Activated CD8-positive, alpha-beta memory T cell treated with anti-CD3 and anti-CD28 coated beads for 48 hours (primary cell): ENCODE measurements around the gene CCL15.
"Not testable (repeated sequence)": the region's sequence is repeated elsewhere in the genome, so short reads cannot be mapped to it uniquely, and the experiment has no call there.

Experiments
- DNase-seq, 3 experiments: peaks; one replicate each; pipeline ENCODE4 v3.0.0-alpha.2; 2020; ENCODE audit warnings: low read depth in 2 of 3, low spot score in 2 of 3

The CCL15 gene

DNA sequence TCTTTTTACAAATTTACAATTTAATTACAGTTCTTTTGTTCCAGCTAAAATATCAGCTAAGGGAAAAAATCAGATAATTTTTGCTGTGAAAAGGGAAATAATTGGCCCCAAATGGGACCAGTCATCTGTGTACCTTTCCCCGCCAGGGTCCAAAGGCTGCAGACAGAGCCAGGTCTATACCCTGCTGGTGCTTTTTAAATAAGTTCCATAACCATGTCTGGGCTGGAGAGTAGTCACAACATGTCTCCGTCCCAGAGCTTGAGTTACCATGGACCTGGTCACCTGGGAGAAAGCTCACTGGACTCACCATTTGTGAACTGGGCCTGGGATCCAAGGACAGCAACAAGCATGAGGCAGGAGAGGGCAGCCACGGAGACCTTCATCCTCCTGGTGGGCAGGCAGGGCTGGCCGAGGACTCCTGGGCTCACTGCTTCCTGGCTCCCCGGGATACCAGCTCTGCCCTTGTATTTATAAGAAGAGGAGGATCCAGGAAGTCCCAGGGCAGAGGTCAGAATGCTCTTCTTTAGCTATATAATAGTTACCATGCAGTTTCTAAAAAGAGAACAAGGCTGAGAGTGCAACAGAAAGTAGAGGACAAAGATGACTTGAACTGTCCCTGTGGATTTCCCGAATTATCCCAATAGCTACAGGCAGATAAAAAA lies at the start of gene CCL15:
CCL15 (minus strand) TSS at position 444 of the 662 bp plus-strand sequence; CDS start at position 383, 61 bp downstream.
- DNase-seq: no peak

DNA sequence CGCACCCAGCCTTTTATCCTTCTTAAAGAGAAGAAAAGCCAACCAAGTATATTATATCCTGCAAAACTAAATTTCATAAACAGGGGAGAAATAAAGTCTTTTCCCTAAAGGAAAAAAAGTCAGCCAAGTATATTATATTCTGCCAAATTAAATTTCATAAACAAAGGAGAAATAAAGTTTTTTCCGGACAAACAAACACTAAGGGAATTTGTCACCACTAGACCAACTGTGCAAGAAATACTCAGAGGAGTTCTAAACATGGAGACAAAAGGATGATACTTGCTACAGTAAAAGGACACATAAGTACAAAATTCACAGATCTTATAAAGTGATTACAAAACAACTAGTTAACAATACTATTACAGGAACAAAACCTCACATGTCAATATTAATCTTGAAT lies 48.3 kb upstream of the CCL15 start:
- no peak for DNase-seq

- DNase-seq: no peak
These were observed 46.7 kb upstream of the CCL15 start for GRCh38 chr17:36048066-36048465.

DNA sequence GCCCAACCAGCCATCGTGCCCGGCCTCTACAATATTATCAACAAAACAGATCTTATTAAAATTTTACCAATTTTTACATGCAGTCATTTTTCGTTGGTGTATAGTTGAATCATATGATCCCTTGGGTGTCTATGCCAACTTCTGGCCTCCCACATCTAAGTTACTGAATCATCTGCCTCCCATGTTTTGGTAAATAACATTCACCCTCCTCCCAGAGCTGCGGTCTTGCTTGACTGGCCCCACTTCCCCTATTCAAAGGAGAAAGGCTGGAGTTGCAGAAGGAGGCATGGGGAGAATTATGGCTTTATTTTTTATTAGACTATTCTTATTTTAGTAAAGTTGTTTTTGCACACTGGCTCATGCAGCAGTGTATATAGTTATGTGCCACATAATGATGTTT lies 34.9 kb upstream of the CCL15 start:
- no peak for DNase-seq

DNA sequence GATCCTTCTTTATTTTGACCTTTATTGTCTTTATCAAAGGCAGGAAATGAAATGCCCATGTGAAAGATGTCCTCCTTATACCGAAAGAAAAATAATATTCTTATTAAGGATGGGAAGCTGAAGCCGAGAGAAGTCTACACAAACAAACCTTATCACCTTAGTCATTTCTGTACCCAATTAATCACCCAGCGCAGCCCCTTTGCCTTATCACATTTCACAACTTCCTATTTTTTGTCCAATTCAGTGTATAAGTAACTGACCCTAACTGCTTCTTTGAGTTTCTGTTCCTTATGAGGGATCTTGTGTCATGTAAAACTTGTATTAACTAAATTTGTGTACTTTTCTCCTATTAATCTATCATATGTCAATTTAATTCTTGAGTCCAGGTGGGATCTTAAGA lies 32.8 kb upstream of the CCL15 start:
- no peak for DNase-seq

- DNase-seq: no peak
These were observed 29.6 kb upstream of the CCL15 start for GRCh38 chr17:36030956-36031355.

DNA sequence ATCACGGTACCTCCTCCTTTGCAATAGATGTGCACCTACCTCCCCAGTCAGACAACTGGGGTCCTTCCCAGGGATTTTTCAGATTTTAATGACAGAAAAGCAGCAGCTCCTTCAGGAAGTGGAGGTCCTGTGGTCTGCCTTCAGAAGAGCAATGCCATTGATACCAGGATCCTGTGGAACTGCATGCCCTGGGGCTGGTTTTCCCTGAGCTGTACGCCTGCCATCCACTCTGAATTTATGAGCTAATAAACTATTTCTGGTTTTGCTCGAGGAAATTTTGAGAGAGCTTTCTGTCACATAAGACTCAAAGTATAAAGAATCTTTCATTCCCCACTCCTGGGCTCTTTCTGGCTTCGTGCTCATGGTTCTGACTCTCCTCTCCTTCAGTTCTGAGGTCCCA lies 26.4 kb upstream of the CCL15 start:
- DNase-seq: no peak

GRCh38 chr17:36024106-36024869 lies 22.9 kb upstream of the CCL15 start:
- DNase-seq: no peak

- DNase-seq: no peak
These were observed 18.1 kb upstream of the CCL15 start for GRCh38 chr17:36019423-36019822.

GRCh38 chr17:36017799-36018198 lies 16.4 kb upstream of the CCL15 start, which contains the start of gene CCL23:
Gene CCL23 (minus strand): TSS chr17:36017972. CDS start chr17:36017897, 75 bp downstream.
- no peak for DNase-seq

- DNase-seq: no peak
These were observed 15.2 kb upstream of the CCL15 start for GRCh38 chr17:36016555-36016954.

DNA sequence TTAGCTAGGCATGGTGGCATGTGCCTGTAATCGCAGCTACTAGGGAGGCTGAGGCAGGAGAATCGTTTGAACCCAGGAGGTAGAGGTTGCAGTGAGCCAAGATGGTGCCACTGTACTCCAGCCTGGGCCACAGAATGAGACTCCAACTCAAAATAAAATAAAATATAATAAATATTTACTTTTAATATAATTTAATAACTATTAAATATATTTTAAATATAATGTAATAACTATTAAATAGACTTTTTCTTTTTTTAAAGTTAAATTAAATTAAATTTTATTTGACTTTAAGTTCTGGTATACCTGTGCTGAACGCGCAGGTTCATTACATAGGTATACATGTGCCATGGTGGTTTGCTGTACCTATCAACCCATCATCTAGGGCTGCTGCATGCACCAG lies 14.5 kb upstream of the CCL15 start:
- DNase-seq: not testable (repeated sequence)

GRCh38 chr17:36014946-36015345 lies 13.6 kb upstream of the CCL15 start:
- no peak for DNase-seq

DNA sequence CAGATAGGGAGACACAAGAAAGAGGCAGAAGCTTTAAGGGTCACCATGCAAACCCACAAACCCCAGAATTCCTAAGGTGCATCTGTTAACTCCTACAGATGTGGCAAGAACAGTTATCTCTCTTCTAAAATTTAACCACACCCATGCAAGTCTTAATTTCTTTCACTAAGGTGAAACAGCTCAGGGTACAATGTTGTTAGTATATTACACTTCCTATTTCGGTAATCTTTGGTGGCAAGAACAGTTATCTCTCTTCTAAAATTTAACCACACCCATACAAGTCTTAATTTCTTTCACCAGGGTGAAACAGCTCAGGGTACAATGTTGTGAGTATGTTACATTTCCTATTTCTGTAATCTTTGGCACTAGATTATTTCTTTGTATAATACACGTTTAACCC lies 9.8 kb upstream of the CCL15 start:
- no peak for DNase-seq

DNA sequence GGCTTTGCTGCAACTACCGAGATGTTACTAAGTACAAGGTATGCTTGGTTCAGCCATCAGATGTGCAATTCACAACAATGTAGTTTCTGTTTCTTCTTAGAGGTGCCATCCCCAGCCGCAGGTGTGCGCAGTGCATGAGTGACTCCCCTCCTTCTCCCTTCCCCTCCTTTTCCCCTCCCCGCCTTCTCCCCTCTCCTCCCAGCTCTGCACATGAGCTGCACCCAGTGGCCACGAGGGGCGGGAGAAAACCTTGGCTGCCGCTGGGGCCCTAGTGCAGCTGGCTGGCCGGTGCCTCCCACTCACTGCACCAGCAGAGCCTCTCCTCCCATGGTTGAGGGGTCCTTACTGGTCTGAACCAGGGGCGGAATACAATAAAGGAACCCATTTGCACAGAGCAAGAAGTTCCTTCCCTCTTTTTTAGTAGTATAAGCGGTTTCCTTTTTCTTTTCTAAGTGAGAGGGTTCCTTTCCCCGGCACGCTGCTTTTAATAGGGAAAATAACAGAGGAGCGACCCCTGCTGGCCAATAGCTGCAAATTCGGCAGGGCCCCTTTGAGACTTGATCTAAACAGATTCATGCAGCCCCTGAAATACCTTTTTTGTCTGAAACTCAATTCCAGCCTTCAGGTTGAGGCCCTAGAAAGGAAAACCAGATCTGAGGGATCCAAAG lies 7.8 kb upstream of the CCL15 start:
- no peak for DNase-seq

- no peak for DNase-seq
These were observed 3.3 kb upstream of the CCL15 start for GRCh38 chr17:36004594-36005108.

DNA sequence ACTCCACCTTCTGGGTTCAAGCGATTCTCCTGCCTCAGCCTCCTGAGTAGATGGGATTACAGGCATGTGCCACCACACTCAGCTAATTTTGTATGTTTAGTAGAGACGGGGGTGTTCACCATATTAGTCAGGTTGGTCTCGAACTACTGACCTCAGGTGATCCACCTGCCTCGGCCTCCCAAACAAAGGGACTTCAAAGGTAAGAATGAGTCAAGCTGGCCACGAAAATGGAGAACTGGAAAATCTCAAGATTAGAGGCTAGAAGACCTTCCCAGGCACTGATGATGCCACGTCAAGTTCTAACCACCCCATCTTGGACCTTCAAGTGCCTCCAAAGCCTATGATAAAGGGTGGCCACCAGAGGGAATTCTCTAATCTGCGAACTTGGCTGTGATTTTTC lies 1.3 kb upstream of the CCL15 start:
- DNase-seq: no peak

DNA sequence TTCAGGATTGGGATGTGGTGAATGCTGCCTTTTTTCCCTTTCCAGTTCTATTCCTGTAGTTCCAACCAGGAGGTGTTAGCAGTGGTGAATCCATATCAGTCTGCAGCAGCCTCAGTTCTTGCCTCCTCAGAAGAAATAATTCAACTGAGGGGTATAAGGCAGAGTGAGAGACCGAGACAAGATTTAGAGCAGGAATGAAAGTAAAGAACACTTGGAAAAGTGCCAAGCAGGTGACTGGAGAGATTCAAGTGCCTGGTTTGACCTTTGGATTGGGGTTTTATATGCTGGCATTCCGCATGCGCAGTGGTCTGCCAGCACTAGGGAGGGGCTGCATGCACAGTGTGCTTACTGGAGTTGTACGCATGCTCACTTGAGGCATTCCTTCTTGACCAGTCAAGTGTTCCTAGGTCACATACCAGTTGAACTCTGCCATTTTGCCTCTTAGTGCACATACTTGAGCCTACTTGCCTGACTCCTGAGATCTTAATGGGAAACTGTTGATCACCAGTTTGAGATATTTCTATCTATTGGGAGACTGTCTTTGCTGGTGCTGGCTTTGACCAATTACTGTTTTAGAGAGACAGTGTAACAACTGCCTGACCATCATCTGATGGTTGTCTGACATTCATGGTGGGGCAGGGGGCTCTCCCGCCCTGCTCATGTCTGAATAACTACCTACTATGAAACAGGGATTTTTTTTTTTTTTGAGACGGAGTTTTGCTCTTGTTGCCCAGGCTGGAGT lies 680 bp upstream of the CCL15 start:
- no peak for DNase-seq

DNA sequence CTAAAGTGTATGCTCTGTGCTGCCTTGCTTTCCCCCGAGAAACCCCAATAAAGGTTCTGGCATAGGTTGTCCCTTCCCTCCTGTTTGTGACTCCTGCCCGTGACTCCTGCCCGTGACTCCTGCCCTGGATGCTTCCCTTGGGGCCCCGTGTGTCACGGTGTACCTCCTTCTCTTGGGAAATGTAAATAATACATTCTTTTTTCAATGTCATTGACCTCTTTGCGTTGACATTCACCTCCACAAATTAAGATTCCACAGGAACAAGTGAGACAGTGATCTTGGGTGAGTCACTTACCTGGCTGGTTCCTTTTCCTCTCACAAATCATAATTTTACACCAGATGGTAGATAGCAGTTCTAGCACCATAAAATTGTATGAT lies 632 bp downstream of the CCL15 start:
- DNase-seq: no peak

GRCh38 chr17:35998756-35999155 lies 2.6 kb downstream of the CCL15 start:
- no peak for DNase-seq

- no peak for DNase-seq
These were observed 3.3 kb downstream of the CCL15 start for GRCh38 chr17:35998018-35998545.
